ENCODE results near the gene QRSL1.

DNA sequence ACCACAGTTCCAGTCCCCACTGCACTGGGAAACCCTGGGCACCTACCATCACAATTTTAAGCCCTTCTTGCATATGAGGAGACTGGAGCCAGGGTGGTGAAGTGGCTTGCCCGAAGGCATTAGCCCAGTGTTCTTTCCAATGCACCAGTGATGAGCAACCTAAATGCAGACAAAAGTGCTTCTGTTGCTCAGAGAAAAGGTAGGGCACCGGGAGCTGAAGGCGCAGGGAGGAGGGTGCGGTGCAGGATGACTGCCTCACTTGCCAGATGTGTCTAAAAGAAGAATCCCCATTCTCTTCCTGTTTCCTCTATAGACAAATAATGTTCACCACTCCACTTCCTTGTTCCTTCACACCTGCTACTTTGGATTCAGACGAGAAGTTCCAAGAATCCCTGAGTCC is 86.5 kb downstream of the QRSL1 start:
- TF ChIP-seq, protein P1, sequence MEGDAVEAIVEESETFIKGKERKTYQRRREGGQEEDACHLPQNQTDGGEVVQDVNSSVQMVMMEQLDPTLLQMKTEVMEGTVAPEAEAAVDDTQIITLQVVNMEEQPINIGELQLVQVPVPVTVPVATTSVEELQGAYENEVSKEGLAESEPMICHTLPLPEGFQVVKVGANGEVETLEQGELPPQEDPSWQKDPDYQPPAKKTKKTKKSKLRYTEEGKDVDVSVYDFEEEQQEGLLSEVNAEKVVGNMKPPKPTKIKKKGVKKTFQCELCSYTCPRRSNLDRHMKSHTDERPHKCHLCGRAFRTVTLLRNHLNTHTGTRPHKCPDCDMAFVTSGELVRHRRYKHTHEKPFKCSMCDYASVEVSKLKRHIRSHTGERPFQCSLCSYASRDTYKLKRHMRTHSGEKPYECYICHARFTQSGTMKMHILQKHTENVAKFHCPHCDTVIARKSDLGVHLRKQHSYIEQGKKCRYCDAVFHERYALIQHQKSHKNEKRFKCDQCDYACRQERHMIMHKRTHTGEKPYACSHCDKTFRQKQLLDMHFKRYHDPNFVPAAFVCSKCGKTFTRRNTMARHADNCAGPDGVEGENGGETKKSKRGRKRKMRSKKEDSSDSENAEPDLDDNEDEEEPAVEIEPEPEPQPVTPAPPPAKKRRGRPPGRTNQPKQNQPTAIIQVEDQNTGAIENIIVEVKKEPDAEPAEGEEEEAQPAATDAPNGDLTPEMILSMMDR (IDR thresholded peaks at IDR 0.05), result no peak
- TF ChIP-seq POLR2AphosphoS5 (IDR thresholded peaks at IDR 0.05), result no peak
- no peak for TF ChIP-seq POLR2A (IDR thresholded peaks at IDR 0.05)
- no peak for TF ChIP-seq EP300 (IDR thresholded peaks at IDR 0.05)

Data from upper lobe of left lung (tissue), 4 donors.